ENCODE data around the gene TAB3.

DNA sequence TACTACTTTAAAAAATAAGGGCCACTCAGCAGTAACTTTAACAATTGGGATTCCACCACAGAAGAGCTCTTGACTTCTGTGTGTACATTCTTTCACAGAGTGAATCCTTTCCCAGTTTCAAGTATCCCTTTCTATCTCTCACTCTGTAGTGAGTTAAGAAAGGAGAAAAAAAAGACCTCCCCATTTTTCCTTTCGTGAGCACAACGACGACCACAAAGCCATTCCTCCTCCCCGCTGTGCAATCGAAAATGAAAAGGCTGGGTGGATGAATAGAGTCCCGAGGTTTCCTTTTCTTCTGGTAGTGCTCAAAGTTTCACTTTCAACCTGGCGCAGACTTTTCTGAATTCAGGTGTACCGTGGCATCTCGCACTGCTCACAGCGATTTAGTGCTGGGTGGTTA, 58.0 kb downstream of the TAB3 start:
- no peak for TF ChIP-seq POLR2A (IDR thresholded peaks at IDR 0.05; ENCODE audit: low read depth, low read length)
- TF ChIP-seq, protein P1, sequence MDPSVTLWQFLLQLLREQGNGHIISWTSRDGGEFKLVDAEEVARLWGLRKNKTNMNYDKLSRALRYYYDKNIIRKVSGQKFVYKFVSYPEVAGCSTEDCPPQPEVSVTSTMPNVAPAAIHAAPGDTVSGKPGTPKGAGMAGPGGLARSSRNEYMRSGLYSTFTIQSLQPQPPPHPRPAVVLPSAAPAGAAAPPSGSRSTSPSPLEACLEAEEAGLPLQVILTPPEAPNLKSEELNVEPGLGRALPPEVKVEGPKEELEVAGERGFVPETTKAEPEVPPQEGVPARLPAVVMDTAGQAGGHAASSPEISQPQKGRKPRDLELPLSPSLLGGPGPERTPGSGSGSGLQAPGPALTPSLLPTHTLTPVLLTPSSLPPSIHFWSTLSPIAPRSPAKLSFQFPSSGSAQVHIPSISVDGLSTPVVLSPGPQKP (IDR thresholded peaks at IDR 0.05; ENCODE audit: borderline replicate concordance, low read depth, low read length) = no peak
- TF ChIP-seq, protein P2, sequence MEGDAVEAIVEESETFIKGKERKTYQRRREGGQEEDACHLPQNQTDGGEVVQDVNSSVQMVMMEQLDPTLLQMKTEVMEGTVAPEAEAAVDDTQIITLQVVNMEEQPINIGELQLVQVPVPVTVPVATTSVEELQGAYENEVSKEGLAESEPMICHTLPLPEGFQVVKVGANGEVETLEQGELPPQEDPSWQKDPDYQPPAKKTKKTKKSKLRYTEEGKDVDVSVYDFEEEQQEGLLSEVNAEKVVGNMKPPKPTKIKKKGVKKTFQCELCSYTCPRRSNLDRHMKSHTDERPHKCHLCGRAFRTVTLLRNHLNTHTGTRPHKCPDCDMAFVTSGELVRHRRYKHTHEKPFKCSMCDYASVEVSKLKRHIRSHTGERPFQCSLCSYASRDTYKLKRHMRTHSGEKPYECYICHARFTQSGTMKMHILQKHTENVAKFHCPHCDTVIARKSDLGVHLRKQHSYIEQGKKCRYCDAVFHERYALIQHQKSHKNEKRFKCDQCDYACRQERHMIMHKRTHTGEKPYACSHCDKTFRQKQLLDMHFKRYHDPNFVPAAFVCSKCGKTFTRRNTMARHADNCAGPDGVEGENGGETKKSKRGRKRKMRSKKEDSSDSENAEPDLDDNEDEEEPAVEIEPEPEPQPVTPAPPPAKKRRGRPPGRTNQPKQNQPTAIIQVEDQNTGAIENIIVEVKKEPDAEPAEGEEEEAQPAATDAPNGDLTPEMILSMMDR (conservative IDR thresholded peaks at IDR 0.05; ENCODE audit: low read depth, low read length) = no peak

Data from IMR-90 (cell line).